ENCODE measurements around the gene LILRB5.

The LILRB5 gene

DNA sequence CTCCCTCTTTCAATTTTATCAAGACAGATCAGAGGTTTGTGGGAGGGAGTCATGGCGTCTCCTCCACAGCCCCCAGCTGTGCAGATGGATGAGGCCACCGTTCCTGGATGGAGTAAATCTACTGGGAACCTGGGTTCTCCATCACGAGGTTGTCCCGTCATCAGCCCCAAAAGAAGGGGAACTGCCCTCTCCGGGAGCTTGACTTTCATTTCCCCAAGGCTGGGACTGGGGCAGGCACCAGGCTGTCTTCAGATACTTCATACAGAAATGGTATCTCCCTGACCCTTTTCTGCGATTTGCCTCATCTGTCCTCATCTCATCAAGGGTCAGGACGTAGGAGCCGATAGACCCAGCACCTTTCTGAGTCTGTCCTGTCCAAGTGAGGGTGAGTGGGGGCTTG is 14.0 kb upstream of the LILRB5 start:
- no peak overlapping the region for H3K9ac ChIP-seq (ENCODE audit: low read length)
- no peak overlapping the region for H3K4me3 ChIP-seq (ENCODE audit: low read depth, low read length, poor library complexity, severe bottlenecking)
- H3K9me2 ChIP-seq (ENCODE audit: low read depth, low read length): no peaks in the 10 kb centered on the region
- H3K79me2 ChIP-seq (ENCODE audit: insufficient read depth, low read length): no peaks in the 10 kb centered on the region
- H3K4me1 ChIP-seq (ENCODE audit: insufficient read depth, low read length, severe bottlenecking): no peaks in the 10 kb centered on the region
- H2AFZ ChIP-seq (ENCODE audit: low read length): no peak overlapping the region
- no peaks in the 10 kb centered on the region for H3K36me3 ChIP-seq (ENCODE audit: insufficient read depth, low read length)
- TF ChIP-seq, protein P1, sequence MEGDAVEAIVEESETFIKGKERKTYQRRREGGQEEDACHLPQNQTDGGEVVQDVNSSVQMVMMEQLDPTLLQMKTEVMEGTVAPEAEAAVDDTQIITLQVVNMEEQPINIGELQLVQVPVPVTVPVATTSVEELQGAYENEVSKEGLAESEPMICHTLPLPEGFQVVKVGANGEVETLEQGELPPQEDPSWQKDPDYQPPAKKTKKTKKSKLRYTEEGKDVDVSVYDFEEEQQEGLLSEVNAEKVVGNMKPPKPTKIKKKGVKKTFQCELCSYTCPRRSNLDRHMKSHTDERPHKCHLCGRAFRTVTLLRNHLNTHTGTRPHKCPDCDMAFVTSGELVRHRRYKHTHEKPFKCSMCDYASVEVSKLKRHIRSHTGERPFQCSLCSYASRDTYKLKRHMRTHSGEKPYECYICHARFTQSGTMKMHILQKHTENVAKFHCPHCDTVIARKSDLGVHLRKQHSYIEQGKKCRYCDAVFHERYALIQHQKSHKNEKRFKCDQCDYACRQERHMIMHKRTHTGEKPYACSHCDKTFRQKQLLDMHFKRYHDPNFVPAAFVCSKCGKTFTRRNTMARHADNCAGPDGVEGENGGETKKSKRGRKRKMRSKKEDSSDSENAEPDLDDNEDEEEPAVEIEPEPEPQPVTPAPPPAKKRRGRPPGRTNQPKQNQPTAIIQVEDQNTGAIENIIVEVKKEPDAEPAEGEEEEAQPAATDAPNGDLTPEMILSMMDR (IDR thresholded peaks at IDR 0.05; ENCODE audit: low read length): no peak
- no peak for TF ChIP-seq EZH2 (IDR thresholded peaks at IDR 0.05; ENCODE audit: borderline replicate concordance, low read length)
- H3F3A ChIP-seq (ENCODE audit: insufficient read depth, low read length): no peaks in the 10 kb centered on the region
- no peak overlapping the region for H3K4me2 ChIP-seq (ENCODE audit: low read length)
- H3K27me3 ChIP-seq (ENCODE audit: insufficient read depth, low read length): no peaks in the 10 kb centered on the region; the same call in 1 of the 2 replicates
- no peaks in the 10 kb centered on the region for H3K9me3 ChIP-seq (ENCODE audit: low read length)
- H3K27ac ChIP-seq (ENCODE audit: low read depth, low read length, poor library complexity, severe bottlenecking): no peak overlapping the region
- no peaks in the 10 kb centered on the region for H4K20me1 ChIP-seq (ENCODE audit: insufficient read depth, low read length)

DNA sequence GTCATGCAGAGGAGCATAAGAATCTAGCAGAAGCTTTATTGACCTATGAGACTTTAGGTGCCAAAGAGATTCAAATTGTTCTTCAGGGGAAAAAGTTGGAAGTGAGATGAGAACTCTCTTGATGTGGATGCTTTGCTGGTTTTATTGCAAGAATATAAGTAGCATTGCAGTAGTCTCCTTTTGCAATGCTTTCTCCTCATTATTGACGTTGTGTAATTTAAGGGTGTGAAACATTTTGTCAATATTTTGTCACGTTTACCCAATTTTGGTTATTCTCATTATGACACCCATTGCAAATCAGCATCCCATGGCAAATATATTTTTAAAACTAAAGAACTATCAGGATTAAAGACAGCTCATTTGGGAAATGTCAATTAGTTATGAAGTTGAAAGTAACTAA is 11.9 kb upstream of the LILRB5 start:
- Histone ChIP-seq H3K4me1 (ENCODE audit: insufficient read depth, low read length, severe bottlenecking) (no peaks in the 10 kb centered on the region), H3K79me2 (ENCODE audit: insufficient read depth, low read length) (no peaks in the 10 kb centered on the region), H4K20me1 (ENCODE audit: insufficient read depth, low read length) (no peaks in the 10 kb centered on the region), H3K4me3 (ENCODE audit: low read depth, low read length, poor library complexity, severe bottlenecking) (no peak overlapping the region), H2AFZ (ENCODE audit: low read length) (no peak overlapping the region), H3K27me3 (ENCODE audit: insufficient read depth, low read length) (no peaks in the 10 kb centered on the region; the same call in 1 of the 2 replicates), H3K4me2 (ENCODE audit: low read length) (no peak overlapping the region), H3K9me2 (ENCODE audit: low read depth, low read length) (no peaks in the 10 kb centered on the region), H3K9ac (ENCODE audit: low read length) (no peak overlapping the region), H3K36me3 (ENCODE audit: insufficient read depth, low read length) (no peaks in the 10 kb centered on the region), H3F3A (ENCODE audit: insufficient read depth, low read length) (no peaks in the 10 kb centered on the region), H3K9me3 (ENCODE audit: low read length) (no peaks in the 10 kb centered on the region), H3K27ac (ENCODE audit: low read depth, low read length, poor library complexity, severe bottlenecking) (no peak overlapping the region)
- no peak for TF ChIP-seq EZH2 (IDR thresholded peaks at IDR 0.05; ENCODE audit: borderline replicate concordance, low read length)
- TF ChIP-seq, protein P1 (IDR thresholded peaks at IDR 0.05; ENCODE audit: low read length): no peak

DNA sequence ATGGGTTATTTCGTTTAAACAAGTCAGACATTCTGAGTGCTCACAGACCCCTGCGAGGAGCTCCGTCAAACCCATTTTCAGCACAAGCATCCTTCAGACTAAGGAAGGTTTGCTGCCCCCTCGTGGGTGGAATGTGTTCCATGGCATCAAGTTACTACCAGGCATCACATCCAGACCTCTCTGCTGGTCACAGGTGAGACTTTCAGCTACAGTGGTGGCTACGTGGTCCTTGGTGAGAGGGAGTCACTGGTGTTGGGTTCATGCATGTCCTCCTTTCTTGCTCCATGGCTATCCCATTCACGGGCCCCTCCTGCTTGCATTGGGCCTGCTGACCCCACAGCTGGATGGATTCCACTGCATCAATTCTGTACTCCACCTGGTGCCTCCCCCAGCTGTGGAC is 9.1 kb upstream of the LILRB5 start:
- Histone ChIP-seq H2AFZ (ENCODE audit: low read length) (no peak overlapping the region), H3F3A (ENCODE audit: insufficient read depth, low read length) (no peaks in the 10 kb centered on the region), H3K36me3 (ENCODE audit: insufficient read depth, low read length) (no peaks in the 10 kb centered on the region), H3K4me2 (ENCODE audit: low read length) (no peak overlapping the region), H3K27me3 (ENCODE audit: insufficient read depth, low read length) (no peaks in the 10 kb centered on the region), H4K20me1 (ENCODE audit: insufficient read depth, low read length) (no peaks in the 10 kb centered on the region), H3K9me3 (ENCODE audit: low read length) (no peaks in the 10 kb centered on the region), H3K4me1 (ENCODE audit: insufficient read depth, low read length, severe bottlenecking) (no peaks in the 10 kb centered on the region), H3K79me2 (ENCODE audit: insufficient read depth, low read length) (no peaks in the 10 kb centered on the region), H3K9ac (ENCODE audit: low read length) (no peak overlapping the region), H3K27ac (ENCODE audit: low read depth, low read length, poor library complexity, severe bottlenecking) (no peak overlapping the region), H3K4me3 (ENCODE audit: low read depth, low read length, poor library complexity, severe bottlenecking) (no peak overlapping the region), H3K9me2 (ENCODE audit: low read depth, low read length) (no peaks in the 10 kb centered on the region)
- TF ChIP-seq, protein P1 (IDR thresholded peaks at IDR 0.05; ENCODE audit: low read length): peak; percentile 79
- no peak for TF ChIP-seq EZH2 (IDR thresholded peaks at IDR 0.05; ENCODE audit: borderline replicate concordance, low read length)
